ENCODE data around the gene KIAA1755.

The KIAA1755 gene

GRCh38 chr20:38203981-38204357 is 56.6 kb downstream of the KIAA1755 start:
- DNase-seq (ENCODE audit: low spot score), result no peak

DNA sequence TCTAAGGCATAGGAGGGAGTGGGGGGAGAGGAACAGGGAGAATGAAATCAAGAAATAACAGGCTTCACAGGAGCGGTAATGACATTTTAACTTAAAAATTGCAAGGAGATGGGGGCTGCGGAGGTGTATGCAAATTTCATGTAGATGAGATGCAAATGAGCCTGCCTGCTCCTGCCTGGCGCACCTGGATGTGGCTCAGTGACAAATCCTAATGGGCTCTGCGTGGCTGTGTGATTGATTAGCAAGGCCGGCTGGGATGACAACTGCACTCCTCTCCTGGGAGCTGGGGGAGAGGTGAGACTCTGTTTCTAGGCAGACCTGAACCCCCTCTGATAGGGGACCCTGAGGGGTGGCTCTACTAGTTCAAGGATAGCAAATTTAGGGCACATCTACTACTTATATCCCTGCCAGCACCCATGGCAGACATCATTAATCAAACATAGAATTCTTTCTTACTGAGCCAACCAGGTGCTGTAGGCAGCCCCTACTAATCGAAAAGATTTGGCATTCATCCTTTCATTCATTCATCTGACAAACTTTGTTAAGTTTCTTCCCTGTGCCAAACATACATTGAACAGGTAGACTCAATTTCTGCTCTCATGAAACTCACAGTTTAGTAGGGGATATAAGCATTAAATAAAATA is 57.1 kb downstream of the KIAA1755 start:
- DNase-seq (ENCODE audit: low spot score), result no peak

GRCh38 chr20:38202982-38203293 is 57.6 kb downstream of the KIAA1755 start:
- no peak for DNase-seq (ENCODE audit: low spot score)

GRCh38 chr20:38202153-38202981 is 58.2 kb downstream of the KIAA1755 start:
- DNase-seq (ENCODE audit: low spot score), result no peak

GRCh38 chr20:38201356-38201755 is 59.2 kb downstream of the KIAA1755 start:
- no peak for DNase-seq (ENCODE audit: low spot score)

- DNase-seq (ENCODE audit: low spot score), result no peak
These were observed 59.9 kb downstream of the KIAA1755 start for GRCh38 chr20:38200646-38201045.

DNA sequence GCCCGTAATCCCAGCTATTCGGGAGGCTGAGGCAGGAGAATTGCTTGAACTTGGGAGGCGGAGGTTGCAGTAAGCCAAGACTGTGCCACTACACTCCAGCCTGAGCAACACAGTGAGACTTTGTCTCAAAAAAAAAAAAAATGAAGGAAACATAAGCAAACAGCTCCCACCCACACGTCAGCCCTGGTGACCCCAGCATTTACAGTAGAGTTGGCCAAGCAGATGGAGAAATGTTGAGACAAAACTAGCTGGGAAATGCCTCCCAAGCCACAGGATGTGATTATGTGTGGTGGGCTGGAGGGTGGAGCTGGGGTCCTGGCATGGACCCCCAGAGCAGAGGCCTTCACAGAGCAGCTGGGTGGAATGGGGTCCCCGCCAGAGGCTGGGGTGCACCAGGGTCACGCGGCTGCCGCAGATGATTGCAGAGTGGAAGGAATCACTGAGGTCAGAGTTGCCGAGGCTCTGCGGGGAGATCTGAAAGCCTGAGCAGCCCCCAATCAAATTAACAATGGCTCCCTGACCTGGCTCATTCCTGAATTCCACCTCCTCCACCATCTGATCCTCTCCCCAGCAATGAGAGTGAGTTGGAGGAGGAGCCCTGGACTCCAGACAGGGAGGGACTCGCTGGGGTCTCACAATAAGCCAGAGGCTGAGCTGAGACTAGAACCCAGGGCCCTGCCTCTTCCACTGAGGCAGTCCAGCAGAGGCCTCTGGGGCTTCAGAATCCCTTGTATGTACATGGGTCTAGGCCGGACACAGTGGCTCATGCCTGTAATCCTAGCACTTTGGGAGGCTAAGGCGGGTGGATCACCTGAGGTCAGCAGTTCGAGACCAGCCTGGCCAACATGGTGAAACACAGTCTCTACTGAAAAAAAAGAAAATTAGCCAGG is 60.8 kb downstream of the KIAA1755 start:
- DNase-seq (ENCODE audit: low spot score), result no peak

DNA sequence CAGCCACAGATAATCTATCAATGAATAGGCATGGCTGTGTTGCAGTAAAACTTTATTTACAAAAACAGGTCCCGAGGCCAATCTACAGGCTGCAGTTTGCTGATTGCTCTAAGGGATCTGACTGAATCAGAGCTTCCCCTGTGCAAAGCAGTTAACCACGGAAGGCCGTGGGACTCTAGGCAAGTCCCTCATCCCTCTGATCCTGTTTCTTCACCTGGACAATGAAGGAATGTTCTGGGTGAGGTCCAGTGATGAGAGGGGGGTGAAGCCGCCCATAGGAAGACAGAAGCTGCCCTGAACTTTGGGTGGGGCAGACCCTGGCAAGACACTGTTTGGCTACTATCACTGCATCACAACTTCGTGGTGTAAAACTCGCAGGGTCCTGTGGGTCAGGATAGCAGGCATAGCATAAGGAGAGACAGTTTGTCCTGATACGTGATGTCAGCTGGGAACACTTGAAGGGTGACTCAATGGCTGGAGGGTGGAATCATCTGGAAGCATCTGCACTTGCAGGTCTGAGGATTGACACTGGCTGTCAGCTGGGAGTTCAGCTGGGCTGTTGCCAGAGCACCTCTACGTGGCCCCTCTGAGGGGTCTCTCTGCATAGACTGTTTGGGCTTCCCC is 62.2 kb downstream of the KIAA1755 start:
- no peak for DNase-seq (ENCODE audit: low spot score)

DNA sequence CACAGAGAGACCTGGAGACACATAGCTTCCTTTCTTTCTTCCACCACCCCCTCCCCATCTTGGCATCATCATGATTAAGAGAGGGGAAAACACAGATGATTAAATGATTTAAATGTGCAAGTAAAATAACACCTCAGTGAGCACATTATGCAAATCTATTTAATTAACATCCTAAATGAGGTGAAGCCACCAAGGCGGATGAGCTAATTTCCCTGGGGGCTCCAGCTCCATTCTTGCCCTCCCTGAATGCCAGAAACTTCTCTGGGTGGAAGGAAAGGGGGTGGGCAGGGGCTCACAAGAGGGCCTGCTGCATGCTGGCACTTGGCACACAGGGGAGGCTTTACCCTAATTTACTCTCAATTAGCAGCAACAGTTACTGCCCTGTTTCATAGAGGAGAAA is 62.9 kb downstream of the KIAA1755 start:
- no peak for DNase-seq (ENCODE audit: low spot score)

DNA sequence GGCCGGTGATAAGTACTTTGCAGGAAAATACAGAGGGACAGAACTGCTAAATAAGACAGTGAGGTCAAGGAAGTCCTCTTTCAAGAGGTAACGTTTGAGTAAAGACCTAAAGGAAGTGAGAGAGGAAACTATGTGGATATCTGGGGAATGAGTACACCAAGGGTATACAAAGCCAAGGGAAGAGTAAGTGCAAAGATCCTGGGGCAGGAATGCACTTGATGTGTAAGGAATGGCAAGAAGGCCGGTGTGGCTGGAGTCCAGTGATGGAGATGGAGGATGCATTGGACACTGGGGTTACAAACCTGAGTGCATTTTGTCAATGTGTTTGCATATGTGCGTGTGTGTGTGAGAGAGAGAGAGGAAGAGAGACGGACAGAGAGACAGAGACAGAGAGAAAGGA is 63.3 kb downstream of the KIAA1755 start:
- DNase-seq (ENCODE audit: low spot score), result no peak

GRCh38 chr20:38196592-38196991 is 63.9 kb downstream of the KIAA1755 start:
- no peak for DNase-seq (ENCODE audit: low spot score)

DNA sequence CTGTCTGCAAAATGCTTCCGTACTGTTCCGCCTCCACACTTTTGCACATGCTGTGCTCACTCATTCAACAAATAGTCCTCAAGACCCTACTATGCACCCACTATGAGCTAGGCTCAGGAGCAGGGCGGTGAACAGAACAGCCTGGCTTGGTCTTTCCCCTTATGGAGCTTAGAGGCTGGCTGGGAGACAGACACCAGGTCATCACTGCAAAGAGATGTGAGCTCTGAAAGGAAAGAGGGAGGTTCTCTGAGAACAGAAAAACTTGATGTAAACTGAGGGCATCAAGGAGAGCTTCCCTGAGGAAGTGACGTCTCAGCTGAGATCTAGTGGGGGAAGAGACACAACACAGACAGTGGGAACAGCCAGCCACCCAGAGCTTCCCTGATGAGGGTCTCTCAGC is 64.5 kb downstream of the KIAA1755 start:
- DNase-seq (ENCODE audit: low spot score), result no peak

- no peak for DNase-seq (ENCODE audit: low spot score)
These were observed 65.0 kb downstream of the KIAA1755 start for GRCh38 chr20:38195521-38195920.

DNA sequence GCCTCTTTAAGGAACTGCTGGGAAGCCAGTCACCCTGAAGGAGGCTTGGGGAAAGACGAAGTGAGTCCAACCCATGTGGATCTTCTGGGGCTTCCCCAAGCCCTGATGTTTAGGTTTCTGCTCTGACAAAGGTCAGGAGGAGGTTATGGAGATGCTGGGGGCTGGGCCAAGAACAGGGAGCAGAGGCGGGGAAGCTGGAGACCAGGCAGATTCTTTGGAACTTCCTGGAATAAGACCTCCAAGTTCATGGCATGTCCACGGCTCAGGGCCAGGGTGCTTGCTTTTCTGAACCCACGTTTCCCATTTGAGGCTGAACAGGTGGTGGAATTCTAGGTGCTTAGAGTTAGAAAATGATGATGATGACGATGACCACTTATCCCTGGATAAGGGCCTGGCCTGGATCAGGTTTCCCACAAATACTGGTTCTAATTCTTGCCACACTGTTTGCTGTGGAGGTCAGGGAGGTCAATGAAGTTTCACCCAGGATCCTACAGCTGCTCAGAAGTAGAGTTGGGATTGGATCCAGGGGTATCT is 65.5 kb downstream of the KIAA1755 start:
- no peak for DNase-seq (ENCODE audit: low spot score)

GRCh38 chr20:38193586-38194105 is 66.9 kb downstream of the KIAA1755 start:
- no peak for DNase-seq (ENCODE audit: low spot score)

DNA sequence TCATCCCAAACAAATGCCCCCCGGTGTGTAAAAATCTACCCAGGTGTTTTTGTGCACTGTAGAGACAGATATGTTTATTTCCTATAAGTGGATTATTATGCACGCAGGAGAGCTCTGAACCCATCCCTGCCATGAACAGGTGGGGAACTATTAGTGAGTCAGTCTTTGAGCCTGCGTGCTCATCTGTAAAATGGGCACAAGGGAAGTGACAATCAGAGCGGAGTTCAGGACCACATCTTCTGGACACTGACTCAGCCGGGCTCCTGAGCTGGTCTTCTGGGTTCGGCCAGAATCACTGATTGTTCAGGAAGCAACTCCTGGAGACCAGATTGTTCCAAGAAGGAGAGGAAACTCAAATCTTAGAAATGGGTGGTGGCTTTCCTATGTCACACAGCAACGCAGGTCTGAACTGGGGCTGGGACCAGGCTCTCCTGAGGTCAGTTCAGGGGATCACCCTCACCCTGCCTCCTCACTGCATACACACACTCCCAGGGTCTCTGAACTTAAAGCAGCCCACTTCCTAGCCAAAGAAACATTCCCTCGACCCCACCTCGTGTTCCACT is 68.1 kb downstream of the KIAA1755 start:
- DNase-seq (ENCODE audit: low spot score), result no peak

DNA sequence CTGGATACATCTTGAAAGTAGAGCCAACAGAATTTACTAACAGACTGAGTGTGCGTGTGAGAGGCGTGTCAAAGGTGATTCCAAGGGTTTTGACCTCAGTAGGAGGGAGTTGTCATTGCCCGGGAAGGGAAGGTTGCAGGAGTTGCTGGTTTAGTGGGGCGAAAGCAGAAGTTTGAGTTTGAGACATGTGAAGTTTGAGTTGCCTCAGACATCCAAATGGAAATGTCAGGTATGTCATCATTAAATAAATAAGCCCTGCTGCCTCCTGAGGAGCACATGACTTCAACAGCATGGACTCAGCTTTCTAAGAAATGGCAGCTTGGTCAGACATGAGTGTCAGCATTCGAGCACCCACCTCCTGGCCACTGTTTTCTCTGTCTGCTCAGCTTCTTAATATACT is 68.9 kb downstream of the KIAA1755 start:
- no peak for DNase-seq (ENCODE audit: low spot score)

DNA sequence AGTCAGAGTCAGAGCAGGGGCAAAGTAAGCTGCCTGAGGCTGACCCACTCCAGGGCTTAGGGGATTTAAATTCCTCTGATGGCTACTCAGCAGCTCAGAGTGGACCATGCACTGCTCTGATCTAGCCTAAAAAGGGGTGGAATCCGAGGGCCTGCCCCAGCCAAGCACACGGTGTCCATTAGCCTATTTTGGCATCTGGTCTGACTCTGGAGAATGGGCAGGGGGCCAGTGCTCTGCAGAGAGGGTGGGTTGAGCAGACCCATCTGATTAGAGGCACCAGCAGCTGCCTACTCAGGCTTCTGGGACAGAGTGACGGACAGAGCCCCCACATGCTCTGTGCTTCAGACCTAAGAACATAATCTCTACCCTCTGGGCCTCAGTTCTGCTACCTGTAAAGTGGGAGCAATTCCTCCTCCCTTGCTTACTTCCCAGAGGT is 69.6 kb downstream of the KIAA1755 start:
- no peak for DNase-seq (ENCODE audit: low spot score)

- DNase-seq (ENCODE audit: low spot score), result no peak
These were observed 70.4 kb downstream of the KIAA1755 start for GRCh38 chr20:38190166-38190565.

GRCh38 chr20:38187517-38187916 is 73.0 kb downstream of the KIAA1755 start:
- DNase-seq (ENCODE audit: low spot score), result no peak

GRCh38 chr20:38186788-38187221 is 73.7 kb downstream of the KIAA1755 start:
- no peak for DNase-seq (ENCODE audit: low spot score)

Data from hematopoietic multipotent progenitor cell treated with erythropoietin and hydrocortisone succinate and interleukin-3 and kit ligand, for 15 days (in vitro differentiated cells).